SH-SY5Y (cell line): ENCODE data around the gene EIF4A3.

Experiments
- GATA2 ChIP-seq: IDR thresholded peaks from 2 replicates; pipeline ENCODE4 v1.6.1; 2011; ENCODE audit warnings: mild to moderate bottlenecking, low read depth, low read length
- GATA3 ChIP-seq: IDR thresholded peaks from 2 replicates; pipeline ENCODE4 v1.6.1; 2011; ENCODE audit warnings: low read depth, mild to moderate bottlenecking, low read length, moderate library complexity

DNA sequence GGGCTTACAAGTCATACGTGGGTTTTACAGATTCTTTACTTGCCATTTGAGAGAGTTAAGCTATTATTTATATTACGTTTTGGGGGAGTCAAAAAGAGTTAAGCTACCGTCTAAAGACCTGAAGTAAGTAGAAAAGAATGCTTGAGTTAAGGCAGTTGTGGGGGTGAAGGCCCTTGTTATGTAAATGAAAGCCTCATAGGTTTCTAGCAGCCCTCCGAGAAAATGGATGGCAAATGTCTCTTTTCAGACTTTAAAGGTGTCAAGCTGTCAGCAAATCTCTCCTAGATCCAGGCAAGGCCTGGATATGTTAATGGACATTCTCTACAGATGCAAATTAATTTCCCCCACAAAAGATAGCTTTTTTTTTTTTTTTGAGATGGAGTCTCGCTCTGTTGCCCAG lies 7.2 kb upstream of the EIF4A3 start:
- TF ChIP-seq GATA2 = no peak
- no peak for TF ChIP-seq GATA3
